Measurements from ENCODE around the gene ZNF740.

ZNF740 gene

GRCh38 chr12:53214687-53215455, 34.3 kb downstream of the ZNF740 start:
- DNase-seq, result no peak

DNA sequence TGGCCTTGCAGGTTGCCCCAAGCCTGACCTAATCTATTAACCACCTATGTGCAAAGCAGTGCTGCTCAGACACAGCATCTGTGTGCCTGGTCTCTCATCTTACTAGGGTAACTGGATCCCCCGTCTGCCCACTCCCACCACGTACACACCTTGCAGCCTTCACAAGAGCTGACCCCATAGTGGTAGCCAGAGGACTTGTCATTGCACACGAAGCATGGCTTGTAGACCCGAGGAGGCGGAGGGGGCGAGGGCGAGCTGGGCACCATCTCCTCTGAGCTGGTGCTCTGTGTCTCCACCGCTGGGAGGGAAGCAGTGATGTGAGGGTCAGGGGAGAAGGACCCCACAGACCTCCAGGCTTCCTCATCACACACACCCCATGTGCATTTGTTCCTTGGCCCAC, 35.0 kb downstream of the ZNF740 start:
- DNase-seq, result no peak

DNA sequence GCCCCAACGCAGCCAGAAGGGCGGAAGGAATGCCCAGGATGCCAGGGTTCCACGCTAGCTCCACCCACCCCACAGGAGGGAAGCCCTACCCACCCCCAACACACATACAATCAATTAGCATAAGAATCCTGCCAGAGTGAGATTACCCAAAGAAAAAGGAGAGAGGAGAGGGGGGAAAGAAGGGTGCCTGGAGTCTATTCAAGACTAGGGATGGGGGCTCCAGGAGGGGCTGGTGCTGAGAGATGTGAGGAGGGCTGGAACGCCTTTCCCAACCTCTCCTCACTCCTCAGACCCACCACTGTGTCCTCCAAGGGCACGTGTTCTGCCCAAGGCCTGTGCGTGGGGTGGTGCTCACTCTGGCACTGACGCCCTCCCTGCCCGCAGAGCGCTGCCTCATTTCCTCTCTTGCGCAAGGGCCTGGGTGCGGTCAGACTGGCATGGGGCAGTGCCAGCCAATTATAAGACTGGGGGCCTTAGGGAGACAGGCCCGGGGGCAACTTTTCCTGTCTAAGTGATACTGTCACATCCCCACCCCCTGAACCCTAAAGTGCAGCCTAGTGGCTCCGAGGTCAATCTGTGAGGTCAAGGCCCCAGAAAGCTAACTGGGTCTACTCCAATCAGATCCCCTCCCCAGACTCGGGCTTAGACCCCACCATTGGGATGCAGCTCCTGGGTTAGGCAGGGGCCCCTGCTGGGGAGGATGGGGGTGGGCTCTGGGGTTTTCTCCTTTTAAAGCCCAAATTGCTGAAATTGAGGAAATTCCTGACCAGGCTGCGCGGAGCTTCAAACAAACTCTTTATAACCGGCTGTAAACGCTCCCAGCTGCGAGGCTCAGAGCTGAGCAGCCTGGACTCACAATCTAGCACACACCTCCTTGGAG, 36.8 kb downstream of the ZNF740 start:
- DNase-seq, result no peak

DNA sequence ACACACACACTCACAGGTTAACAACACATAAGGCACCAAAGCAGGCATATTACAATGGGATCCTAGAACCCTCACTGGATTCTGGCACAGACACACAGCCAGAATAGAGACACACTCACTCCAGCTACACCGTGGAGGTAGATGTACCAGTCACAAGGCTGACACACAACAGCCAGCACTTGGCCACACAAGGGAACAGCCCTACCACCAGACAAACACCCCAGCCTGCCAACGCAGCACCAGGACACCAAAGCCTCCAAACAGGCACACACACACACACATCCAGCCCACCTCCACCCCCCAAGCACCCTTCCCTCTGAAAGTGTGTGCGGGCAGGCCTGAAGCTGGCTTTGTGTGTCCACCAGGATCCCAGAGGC, 37.4 kb downstream of the ZNF740 start:
- DNase-seq, result no peak

GRCh38 chr12:53218551-53219291, 38.2 kb downstream of the ZNF740 start:
- no peak for DNase-seq

GRCh38 chr12:53219292-53219955, 38.9 kb downstream of the ZNF740 start:
- DNase-seq, result no peak

- no peak for DNase-seq
These were observed 39.6 kb downstream of the ZNF740 start for GRCh38 chr12:53219956-53220693.

- peak; percentile 37 to 85 for DNase-seq
These were observed 40.2 kb downstream of the ZNF740 start for GRCh38 chr12:53220694-53221202.

- DNase-seq, result peak in 1 of 2 experiments; percentile 51
These were observed 40.9 kb downstream of the ZNF740 start for GRCh38 chr12:53221203-53222080.

- no peak for DNase-seq
These were observed 41.7 kb downstream of the ZNF740 start for GRCh38 chr12:53222170-53222721.

DNA sequence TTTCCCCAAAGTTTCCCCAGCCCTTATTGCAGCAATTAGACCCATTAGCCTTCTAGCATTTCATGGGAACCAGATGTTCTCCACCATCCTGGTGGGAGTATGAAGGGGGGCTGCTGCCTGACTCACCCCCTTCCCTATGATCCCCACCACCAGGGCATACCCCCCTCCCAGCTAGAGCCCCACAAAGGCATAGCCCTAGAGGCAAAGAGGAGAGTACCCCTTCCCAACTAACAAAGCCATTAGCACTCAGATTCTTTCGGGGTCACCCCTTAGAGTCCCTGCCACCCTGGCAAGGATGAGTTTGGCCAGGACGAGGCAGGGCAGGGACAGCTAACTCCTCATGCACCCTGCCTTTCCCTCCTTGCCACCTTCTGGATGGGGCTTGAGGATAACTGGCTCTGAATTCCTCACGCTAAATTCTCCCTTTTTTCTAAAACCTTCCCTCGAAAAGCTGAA, 42.3 kb downstream of the ZNF740 start:
- no peak for DNase-seq

DNA sequence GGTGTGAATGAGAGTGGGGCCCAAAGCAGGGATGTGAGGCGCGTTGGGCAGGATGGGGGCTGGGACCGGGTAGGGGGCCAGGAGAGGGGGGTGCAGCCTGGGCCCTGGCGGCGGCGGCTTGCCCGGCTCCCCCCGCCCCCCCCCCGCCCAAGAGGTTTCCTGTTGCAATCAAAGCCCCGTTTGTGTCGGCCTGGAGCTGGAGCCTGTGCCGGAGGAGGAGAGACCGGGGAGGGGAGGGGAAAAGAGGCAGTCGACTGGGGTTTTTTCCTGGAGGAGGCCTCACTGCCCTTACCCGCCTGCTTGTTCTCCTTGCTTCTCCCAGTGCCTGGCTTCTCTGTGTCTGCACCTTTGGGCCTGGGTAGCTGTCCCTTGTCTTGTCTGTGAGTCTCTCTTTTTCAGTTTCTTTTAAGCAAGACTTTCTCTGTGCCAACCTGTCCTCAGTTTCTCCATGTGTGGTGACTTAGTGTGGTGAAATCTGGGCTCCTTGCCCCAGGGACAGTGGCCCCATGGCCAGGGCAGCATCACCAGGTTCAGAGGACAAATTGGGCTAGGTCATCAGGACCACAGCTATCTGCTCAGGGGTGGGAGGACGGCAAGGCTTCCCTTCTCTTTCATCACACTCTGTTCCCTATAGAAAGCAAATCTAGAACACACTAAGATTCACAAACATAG, 43.0 kb downstream of the ZNF740 start:
- no peak for DNase-seq

GRCh38 chr12:53224061-53224896, 43.8 kb downstream of the ZNF740 start:
- peak in 1 of 2 experiments; percentile 38 for DNase-seq

DNA sequence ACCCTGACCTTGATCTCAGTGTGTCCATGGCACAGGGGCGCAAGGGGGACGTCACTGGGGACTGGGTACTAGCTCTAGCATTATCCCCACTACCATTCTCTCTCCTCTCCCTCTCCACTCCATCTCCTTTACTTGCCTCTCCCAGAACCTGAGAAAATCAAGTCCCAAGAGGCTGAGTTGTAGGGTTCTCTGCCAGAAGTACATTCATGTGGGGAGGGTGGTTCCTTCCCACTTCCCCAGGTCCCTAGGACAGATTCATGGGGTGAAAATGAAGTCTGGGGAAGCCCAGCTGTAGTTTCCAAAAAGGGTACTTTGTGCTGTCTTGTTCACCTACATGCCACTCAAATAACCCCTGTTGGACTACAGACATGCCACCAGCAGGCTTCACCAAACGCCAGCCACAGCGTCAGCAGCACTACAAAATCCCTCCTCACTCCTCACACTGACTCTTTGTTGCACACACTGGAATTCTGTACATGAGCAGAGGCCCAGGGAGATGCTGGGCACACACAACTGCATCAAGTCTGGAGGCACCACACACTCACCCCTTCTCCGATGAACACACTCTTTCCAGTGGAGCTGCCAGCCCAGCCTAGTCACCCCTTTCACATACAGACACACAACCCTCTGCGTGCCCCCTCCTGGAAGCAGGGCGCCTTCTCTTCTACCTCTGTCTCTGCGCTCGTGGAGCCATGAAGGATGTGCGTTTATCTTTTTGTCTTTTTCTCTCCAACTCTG, 44.5 kb downstream of the ZNF740 start:
- DNase-seq, result no peak

- no peak for DNase-seq
These were observed 45.3 kb downstream of the ZNF740 start for GRCh38 chr12:53225635-53226424.

DNA sequence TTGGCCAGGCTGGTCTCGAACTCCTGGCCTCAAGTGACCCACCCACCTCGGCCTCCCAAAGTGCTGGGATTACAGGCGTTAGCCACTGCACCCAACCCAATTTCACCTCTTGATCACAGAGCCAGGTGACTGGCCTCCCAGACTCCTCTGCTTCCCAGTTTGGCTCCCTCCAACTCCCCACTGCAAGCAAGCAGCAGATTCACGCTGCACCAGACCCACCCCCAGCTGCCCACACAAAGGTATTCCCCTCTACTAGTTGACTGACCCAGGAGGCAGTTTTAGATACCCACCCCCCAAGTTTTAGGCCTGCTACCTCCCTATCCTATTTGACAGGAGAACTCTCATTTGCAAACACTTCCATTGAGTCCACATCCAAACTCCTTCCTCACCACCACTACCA, 46.3 kb downstream of the ZNF740 start:
- no peak for DNase-seq

DNA sequence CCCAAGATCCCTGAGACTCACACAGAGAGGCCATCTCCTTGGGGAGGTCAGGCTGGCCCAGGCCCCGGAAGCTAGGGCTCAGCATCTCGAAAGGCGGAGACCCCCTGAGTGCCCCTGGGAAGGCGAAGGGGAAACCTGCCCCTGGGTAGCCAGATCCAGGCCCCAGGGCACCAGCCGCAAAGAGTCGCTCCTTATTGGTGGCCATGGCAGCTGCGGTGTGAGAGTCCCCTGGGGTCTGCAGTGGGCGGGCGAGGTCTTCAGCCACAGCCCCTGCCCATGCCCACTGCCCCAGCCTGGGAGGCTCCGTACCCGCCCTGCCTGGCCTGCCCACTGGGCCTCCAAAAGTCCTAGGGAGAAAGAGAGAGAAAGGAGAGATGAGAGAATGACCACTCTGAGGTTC, 46.8 kb downstream of the ZNF740 start:
- no peak for DNase-seq

Data from NCI-H446 (cell line).